ENCODE data around the gene HILPDA.

The HILPDA gene

DNA sequence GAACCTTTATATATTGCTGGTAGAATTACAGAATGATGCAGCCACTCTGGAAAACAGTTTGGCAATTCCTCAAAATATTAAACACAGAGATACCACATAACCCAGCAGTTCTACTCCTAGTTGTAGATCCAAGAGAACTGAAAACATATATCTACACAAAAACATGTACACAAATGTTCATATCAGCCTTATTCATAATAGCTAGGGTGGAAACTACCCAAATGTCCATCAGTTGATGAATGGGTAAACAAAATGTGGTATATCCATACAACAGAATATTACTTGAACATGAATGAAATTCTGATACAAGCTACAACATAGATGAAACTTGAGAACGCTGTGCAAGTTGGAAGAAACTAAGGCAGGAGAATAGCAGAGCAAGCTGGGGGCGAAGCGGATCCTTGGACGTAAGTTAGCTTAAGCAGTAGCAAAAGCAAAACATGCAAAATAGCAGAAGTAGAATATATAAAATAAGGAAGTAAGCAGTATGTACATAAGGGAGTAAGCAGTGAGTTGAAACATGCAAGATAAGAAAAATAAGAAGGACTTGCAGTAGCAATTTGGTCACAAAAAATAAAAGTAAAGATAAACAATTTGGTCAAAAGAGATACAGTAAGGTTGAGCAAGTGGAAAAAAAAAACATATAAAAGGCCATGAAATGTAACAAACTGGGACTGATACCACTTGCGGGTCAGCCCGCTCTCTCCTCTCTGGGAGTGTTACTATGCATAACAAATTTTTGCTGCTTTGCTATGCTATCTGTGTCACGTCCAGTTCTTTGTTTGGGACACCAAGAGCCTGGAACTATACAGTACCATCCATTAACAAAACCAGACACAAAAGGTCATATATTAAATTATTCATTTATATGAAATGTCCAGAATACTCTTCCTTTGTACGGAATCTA is 18.0 kb upstream of the HILPDA start:
- Histone ChIP-seq H3K4me3 (ENCODE audit: low read depth, low read length) (no peak overlapping the region), H3K79me2 (no peaks in the 10 kb centered on the region), H2AFZ (no peak overlapping the region), H3K4me1 (no peaks in the 10 kb centered on the region), H3K36me3 (ENCODE audit: control insufficient read depth, insufficient read depth, low read length) (no peaks in the 10 kb centered on the region), H3K27me3 (ENCODE audit: control insufficient read depth, insufficient read depth, low read length) (no peaks in the 10 kb centered on the region), H3K9ac (no peak overlapping the region), H3K9me3 (ENCODE audit: control insufficient read depth, low read length) (no peaks in the 10 kb centered on the region), H3K27ac (no peak overlapping the region), H3K4me2 (ENCODE audit: low read length) (no peak overlapping the region)
- TF ChIP-seq, protein P1, sequence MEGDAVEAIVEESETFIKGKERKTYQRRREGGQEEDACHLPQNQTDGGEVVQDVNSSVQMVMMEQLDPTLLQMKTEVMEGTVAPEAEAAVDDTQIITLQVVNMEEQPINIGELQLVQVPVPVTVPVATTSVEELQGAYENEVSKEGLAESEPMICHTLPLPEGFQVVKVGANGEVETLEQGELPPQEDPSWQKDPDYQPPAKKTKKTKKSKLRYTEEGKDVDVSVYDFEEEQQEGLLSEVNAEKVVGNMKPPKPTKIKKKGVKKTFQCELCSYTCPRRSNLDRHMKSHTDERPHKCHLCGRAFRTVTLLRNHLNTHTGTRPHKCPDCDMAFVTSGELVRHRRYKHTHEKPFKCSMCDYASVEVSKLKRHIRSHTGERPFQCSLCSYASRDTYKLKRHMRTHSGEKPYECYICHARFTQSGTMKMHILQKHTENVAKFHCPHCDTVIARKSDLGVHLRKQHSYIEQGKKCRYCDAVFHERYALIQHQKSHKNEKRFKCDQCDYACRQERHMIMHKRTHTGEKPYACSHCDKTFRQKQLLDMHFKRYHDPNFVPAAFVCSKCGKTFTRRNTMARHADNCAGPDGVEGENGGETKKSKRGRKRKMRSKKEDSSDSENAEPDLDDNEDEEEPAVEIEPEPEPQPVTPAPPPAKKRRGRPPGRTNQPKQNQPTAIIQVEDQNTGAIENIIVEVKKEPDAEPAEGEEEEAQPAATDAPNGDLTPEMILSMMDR (IDR thresholded peaks at IDR 0.05), result no peak

DNA sequence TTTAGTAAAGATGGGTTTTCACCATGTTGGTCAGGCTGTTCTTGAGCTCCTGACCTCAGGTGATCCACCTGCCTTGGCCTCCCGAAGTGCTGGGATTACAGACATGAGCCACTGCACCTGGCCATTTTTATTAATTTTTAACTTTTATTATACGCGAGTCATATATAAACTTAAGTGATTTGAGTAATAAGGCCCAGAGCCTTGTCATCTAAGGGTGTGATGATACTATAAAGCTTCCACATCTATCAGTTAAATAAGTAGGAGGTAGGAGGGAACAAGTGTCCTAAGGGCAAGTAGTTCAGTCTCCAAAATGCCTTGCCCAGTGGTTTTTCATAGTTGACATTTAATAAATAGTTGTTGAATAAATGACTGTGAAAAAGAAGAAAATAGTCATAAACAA is 13.3 kb upstream of the HILPDA start:
- TF ChIP-seq, protein P1 (IDR thresholded peaks at IDR 0.05), result no peak
- no peaks in the 10 kb centered on the region for H3K79me2 ChIP-seq
- H3K9ac ChIP-seq, result no peak overlapping the region
- H3K4me2 ChIP-seq (ENCODE audit: low read length), result no peak overlapping the region
- no peak overlapping the region for H2AFZ ChIP-seq
- no peaks in the 10 kb centered on the region for H3K36me3 ChIP-seq (ENCODE audit: control insufficient read depth, insufficient read depth, low read length)
- no peak overlapping the region for H3K27ac ChIP-seq
- H3K9me3 ChIP-seq (ENCODE audit: control insufficient read depth, low read length), result no peaks in the 10 kb centered on the region
- no peaks in the 10 kb centered on the region for H3K27me3 ChIP-seq (ENCODE audit: control insufficient read depth, insufficient read depth, low read length)
- no peaks in the 10 kb centered on the region for H3K4me1 ChIP-seq
- H3K4me3 ChIP-seq (ENCODE audit: low read depth, low read length), result no peak overlapping the region

DNA sequence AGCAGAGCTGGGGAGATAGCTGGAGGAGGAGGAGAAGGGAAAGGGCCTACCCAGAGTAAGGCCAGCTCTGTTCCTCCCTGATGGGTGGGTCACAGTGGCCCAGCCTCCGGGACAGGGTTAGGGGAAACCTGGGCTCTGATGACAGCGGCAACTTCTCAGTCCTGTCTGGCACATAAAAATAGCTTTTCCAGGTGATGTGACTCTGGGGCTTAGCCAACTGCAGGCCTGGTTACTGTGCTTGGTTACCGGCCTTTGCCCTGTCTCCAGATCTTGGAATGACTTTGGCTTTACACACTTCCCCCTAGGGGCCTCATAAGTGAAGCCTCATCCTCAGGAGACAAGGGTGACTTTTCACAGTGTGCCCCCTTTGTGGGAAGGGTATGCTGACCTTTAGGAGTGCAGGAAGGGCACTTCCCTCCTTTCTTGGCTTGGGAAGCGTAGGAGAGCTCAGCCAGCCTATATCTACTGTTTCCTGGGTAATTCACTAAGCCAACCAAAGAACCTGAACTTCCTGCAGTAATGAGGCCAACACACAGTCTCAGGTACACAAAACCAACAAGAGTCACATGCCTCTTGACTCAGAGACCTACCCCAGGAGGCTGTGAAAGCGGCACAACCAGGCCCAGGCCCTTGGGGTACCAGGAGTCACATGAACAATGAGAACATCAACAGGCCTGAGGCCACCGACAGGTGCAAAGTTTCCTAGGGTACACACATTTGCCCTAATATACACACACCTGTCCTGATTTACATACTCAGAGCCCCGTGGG is 11.7 kb upstream of the HILPDA start:
- Histone ChIP-seq H3K4me2 (ENCODE audit: low read length) (no peak overlapping the region), H3K27ac (no peak overlapping the region), H3K9ac (no peak overlapping the region)

DNA sequence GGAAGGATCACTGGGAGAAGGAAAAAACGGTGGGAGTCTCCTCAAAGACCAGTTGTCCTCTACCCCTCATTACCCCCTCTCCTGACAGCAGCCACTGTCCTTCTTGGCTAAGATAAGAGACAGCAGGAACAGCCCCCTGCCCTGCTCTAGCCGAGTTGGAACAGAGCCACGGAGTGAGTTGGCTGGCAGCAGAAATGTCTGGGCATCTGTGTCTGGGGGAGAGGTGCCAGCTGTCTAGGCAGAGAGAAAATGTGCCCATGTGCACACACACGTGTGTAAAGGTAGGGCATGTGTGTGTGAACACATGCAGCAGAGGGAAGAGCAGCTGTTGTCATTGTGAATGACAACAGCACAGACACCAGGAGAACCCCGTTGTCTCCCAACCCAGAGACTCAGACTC is 9.4 kb upstream of the HILPDA start:
- TF ChIP-seq, protein P1 (IDR thresholded peaks at IDR 0.05), result no peak
- Histone ChIP-seq H3K4me2 (ENCODE audit: low read length) (no peak overlapping the region), H3K36me3 (ENCODE audit: control insufficient read depth, insufficient read depth, low read length) (no peaks in the 10 kb centered on the region), H2AFZ (no peak overlapping the region), H3K27ac (no peak overlapping the region), H3K79me2 (no peaks in the 10 kb centered on the region), H3K4me1 (no peaks in the 10 kb centered on the region), H3K9ac (no peak overlapping the region), H3K9me3 (ENCODE audit: control insufficient read depth, low read length) (no peaks in the 10 kb centered on the region), H3K4me3 (ENCODE audit: low read depth, low read length) (no peak overlapping the region), H3K27me3 (ENCODE audit: control insufficient read depth, insufficient read depth, low read length) (no peaks in the 10 kb centered on the region)

More for the DNA sequence above, 11.7 kb upstream of the HILPDA start:
- TF ChIP-seq, protein P1 (IDR thresholded peaks at IDR 0.05), result no peak
- Histone ChIP-seq H3K4me3 (ENCODE audit: low read depth, low read length) (no peak overlapping the region), H3K4me1 (no peaks in the 10 kb centered on the region), H3K36me3 (ENCODE audit: control insufficient read depth, insufficient read depth, low read length) (no peaks in the 10 kb centered on the region), H3K27me3 (ENCODE audit: control insufficient read depth, insufficient read depth, low read length) (no peaks in the 10 kb centered on the region), H3K9me3 (ENCODE audit: control insufficient read depth, low read length) (no peaks in the 10 kb centered on the region), H2AFZ (no peak overlapping the region), H3K79me2 (no peaks in the 10 kb centered on the region)

Measured in parathyroid adenoma (tissue), 2 donors.